ENCODE data around the gene LAD1.

DNA sequence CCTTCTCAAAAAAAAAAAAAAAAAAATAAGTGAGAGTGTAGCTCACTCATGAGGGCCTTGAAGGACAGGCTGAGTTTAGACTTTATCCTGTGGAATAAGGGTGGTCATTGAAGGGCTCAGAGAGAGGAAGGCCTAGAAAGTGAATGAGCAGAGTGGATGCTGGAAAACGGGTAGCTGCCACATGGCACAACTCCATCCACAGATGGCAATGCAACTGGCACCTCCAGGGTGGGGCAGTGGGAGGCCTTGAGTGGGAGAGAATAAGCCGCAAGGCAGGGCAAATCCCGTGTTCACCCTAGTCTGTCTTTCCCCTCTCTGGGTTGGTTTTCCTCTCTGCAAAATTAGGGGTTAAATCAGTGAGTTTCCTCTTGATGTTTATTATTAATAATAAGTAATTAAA is 19.3 kb upstream of the LAD1 start:
- TF ChIP-seq CTCF (IDR thresholded peaks at IDR 0.05 in 8 of 11, conservative IDR thresholded peaks at IDR 0.05 in 3 of 11) (no peak), POLR2AphosphoS5 (IDR thresholded peaks at IDR 0.05) (no peak), POLR2A (IDR thresholded peaks at IDR 0.05) (no peak)
